ENCODE measurements around the gene ARR3.

DNA sequence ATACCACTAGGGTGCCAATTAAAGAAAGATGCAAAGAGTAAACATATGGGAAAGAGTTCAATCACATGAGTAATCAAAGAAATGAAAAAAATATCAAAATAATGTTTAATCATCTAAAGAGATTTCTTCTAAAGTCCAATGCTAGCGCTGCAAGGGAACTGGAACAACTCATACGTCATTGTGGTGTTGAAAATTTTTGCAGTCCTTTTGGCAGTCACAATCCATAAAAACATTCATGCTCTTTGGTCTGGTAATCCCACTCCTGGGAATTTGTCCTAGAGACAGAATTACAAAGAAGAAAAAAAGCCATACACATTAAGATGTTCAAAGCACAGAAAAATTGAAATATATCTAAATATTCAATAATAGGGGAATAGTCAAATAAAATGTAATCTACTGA lies 12.7 kb upstream of the ARR3 start:
- TF ChIP-seq, protein P1, sequence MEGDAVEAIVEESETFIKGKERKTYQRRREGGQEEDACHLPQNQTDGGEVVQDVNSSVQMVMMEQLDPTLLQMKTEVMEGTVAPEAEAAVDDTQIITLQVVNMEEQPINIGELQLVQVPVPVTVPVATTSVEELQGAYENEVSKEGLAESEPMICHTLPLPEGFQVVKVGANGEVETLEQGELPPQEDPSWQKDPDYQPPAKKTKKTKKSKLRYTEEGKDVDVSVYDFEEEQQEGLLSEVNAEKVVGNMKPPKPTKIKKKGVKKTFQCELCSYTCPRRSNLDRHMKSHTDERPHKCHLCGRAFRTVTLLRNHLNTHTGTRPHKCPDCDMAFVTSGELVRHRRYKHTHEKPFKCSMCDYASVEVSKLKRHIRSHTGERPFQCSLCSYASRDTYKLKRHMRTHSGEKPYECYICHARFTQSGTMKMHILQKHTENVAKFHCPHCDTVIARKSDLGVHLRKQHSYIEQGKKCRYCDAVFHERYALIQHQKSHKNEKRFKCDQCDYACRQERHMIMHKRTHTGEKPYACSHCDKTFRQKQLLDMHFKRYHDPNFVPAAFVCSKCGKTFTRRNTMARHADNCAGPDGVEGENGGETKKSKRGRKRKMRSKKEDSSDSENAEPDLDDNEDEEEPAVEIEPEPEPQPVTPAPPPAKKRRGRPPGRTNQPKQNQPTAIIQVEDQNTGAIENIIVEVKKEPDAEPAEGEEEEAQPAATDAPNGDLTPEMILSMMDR (IDR thresholded peaks at IDR 0.05) = no peak
- TF ChIP-seq POLR2A (IDR thresholded peaks at IDR 0.05) = no peak
